Measurements from ENCODE around the gene AKAP3.

Gene AKAP3

GRCh38 chr12:4648501-4649357 is at the start of gene AKAP3, which contains the start of gene NDUFA9:
AKAP3 (minus strand) TSS chr12:4649051; CDS start chr12:4638196, 10,855 bp downstream.
NDUFA9 (plus strand) TSS chr12:4649114; CDS start chr12:4649127, 13 bp downstream.
- Mint-ChIP-seq H3K36me3 (ENCODE audit: low read depth) (peaks cover 2% of the 10 kb centered on the region), H3K4me3 (peak within 1 kb of the TSS; percentile 99), H3K27ac (peak within 1 kb of the TSS; percentile 94), H3K9me3 (no peaks in the 10 kb centered on the region), H3K27me3 (ENCODE audit: low read depth) (peaks cover 5% of the 10 kb centered on the region), H3K4me1 (ENCODE audit: low read depth) (peaks cover 30% of the 10 kb centered on the region)
- peak; percentile 80 for DNase-seq (ENCODE audit: low spot score)

- Mint-ChIP-seq H3K27ac (no peak overlapping the region), H3K4me3 (no peak overlapping the region), H3K4me1 (ENCODE audit: low read depth) (no peaks in the 10 kb centered on the region), H3K36me3 (ENCODE audit: low read depth) (peaks cover 17% of the 10 kb centered on the region), H3K9me3 (no peaks in the 10 kb centered on the region), H3K27me3 (ENCODE audit: low read depth) (no peaks in the 10 kb centered on the region)
- DNase-seq (ENCODE audit: low spot score) = no peak
Observed at GRCh38 chr12:4690760-4691159, 41.9 kb upstream of the AKAP3 start.

- H3K4me3 Mint-ChIP-seq = no peak overlapping the region
- peaks cover 30% of the 10 kb centered on the region for H3K36me3 Mint-ChIP-seq (ENCODE audit: low read depth)
- H3K4me1 Mint-ChIP-seq (ENCODE audit: low read depth) = no peaks in the 10 kb centered on the region
- no peak overlapping the region for H3K27ac Mint-ChIP-seq
- H3K27me3 Mint-ChIP-seq (ENCODE audit: low read depth) = no peaks in the 10 kb centered on the region
- H3K9me3 Mint-ChIP-seq = no peaks in the 10 kb centered on the region
- no peak for DNase-seq (ENCODE audit: low spot score)
Observed at GRCh38 chr12:4685317-4685716, 36.5 kb upstream of the AKAP3 start.

- Mint-ChIP-seq H3K4me1 (ENCODE audit: low read depth) (no peaks in the 10 kb centered on the region), H3K9me3 (no peaks in the 10 kb centered on the region), H3K27me3 (ENCODE audit: low read depth) (no peaks in the 10 kb centered on the region), H3K27ac (no peak overlapping the region), H3K36me3 (ENCODE audit: low read depth) (peaks cover 25% of the 10 kb centered on the region), H3K4me3 (no peak overlapping the region)
- no peak for DNase-seq (ENCODE audit: low spot score)
Observed at GRCh38 chr12:4681732-4682131, 32.9 kb upstream of the AKAP3 start.

- Mint-ChIP-seq H3K9me3 (no peaks in the 10 kb centered on the region), H3K27ac (no peak overlapping the region), H3K27me3 (ENCODE audit: low read depth) (no peaks in the 10 kb centered on the region), H3K36me3 (ENCODE audit: low read depth) (peaks cover 21% of the 10 kb centered on the region), H3K4me1 (ENCODE audit: low read depth) (no peaks in the 10 kb centered on the region), H3K4me3 (no peak overlapping the region)
- no peak for DNase-seq (ENCODE audit: low spot score)
Observed at GRCh38 chr12:4679711-4680110, 30.9 kb upstream of the AKAP3 start.

GRCh38 chr12:4665236-4665635 is 16.4 kb upstream of the AKAP3 start:
- Mint-ChIP-seq H3K36me3 (ENCODE audit: low read depth) (peaks cover 50% of the 10 kb centered on the region), H3K9me3 (no peaks in the 10 kb centered on the region)

GRCh38 chr12:4663971-4664505 is 15.2 kb upstream of the AKAP3 start:
- no peak for DNase-seq (ENCODE audit: low spot score)
- Mint-ChIP-seq H3K4me1 (ENCODE audit: low read depth) (no peaks in the 10 kb centered on the region), H3K27me3 (ENCODE audit: low read depth) (no peaks in the 10 kb centered on the region), H3K36me3 (ENCODE audit: low read depth) (peaks cover 46% of the 10 kb centered on the region), H3K9me3 (no peaks in the 10 kb centered on the region), H3K4me3 (no peak overlapping the region), H3K27ac (peak overlapping the region; percentile 6)

More at GRCh38 chr12:4665236-4665635, 16.4 kb upstream of the AKAP3 start:
- no peak overlapping the region for H3K4me3 Mint-ChIP-seq
- no peak for DNase-seq (ENCODE audit: low spot score)
- H3K27me3 Mint-ChIP-seq (ENCODE audit: low read depth) = no peaks in the 10 kb centered on the region
- H3K27ac Mint-ChIP-seq = no peak overlapping the region
- H3K4me1 Mint-ChIP-seq (ENCODE audit: low read depth) = no peaks in the 10 kb centered on the region

- H3K36me3 Mint-ChIP-seq (ENCODE audit: low read depth) = peaks cover 20% of the 10 kb centered on the region
- no peak for DNase-seq (ENCODE audit: low spot score)
- H3K9me3 Mint-ChIP-seq = no peaks in the 10 kb centered on the region
- H3K27me3 Mint-ChIP-seq (ENCODE audit: low read depth) = no peaks in the 10 kb centered on the region
- peaks cover 23% of the 10 kb centered on the region for H3K4me1 Mint-ChIP-seq (ENCODE audit: low read depth)
- H3K27ac Mint-ChIP-seq = no peak overlapping the region
- no peak overlapping the region for H3K4me3 Mint-ChIP-seq
Observed at GRCh38 chr12:4653691-4654090, 4.8 kb upstream of the AKAP3 start.

GRCh38 chr12:4653257-4653656 is 4.4 kb upstream of the AKAP3 start:
- peaks cover 20% of the 10 kb centered on the region for H3K36me3 Mint-ChIP-seq (ENCODE audit: low read depth)
- no peaks in the 10 kb centered on the region for H3K27me3 Mint-ChIP-seq (ENCODE audit: low read depth)
- no peaks in the 10 kb centered on the region for H3K9me3 Mint-ChIP-seq
- no peak overlapping the region for H3K27ac Mint-ChIP-seq
- H3K4me1 Mint-ChIP-seq (ENCODE audit: low read depth) = peaks cover 23% of the 10 kb centered on the region
- no peak for DNase-seq (ENCODE audit: low spot score)
- H3K4me3 Mint-ChIP-seq = no peak overlapping the region

GRCh38 chr12:4649358-4649661 is 459 bp upstream of the AKAP3 start:
- Mint-ChIP-seq H3K36me3 (ENCODE audit: low read depth) (peaks cover 3% of the 10 kb centered on the region), H3K4me1 (ENCODE audit: low read depth) (peaks cover 32% of the 10 kb centered on the region)

GRCh38 chr12:4648104-4648500 is 749 bp downstream of the AKAP3 start:
- Mint-ChIP-seq H3K4me3 (peak overlapping the region; percentile 99), H3K9me3 (no peaks in the 10 kb centered on the region), H3K27me3 (ENCODE audit: low read depth) (peaks cover 5% of the 10 kb centered on the region), H3K27ac (peak overlapping the region; percentile 94), H3K36me3 (ENCODE audit: low read depth) (no peaks in the 10 kb centered on the region), H3K4me1 (ENCODE audit: low read depth) (peaks cover 28% of the 10 kb centered on the region)
- no peak for DNase-seq (ENCODE audit: low spot score)

More at GRCh38 chr12:4649358-4649661, 459 bp upstream of the AKAP3 start:
- H3K27ac Mint-ChIP-seq = peak overlapping the region; percentile 94
- peaks cover under 1% of the 10 kb centered on the region for H3K27me3 Mint-ChIP-seq (ENCODE audit: low read depth)
- peak overlapping the region; percentile 99 for H3K4me3 Mint-ChIP-seq
- H3K9me3 Mint-ChIP-seq = no peaks in the 10 kb centered on the region
- DNase-seq (ENCODE audit: low spot score) = no peak

- Mint-ChIP-seq H3K27ac (no peak overlapping the region), H3K4me3 (no peak overlapping the region), H3K9me3 (no peaks in the 10 kb centered on the region), H3K36me3 (ENCODE audit: low read depth) (no peaks in the 10 kb centered on the region), H3K4me1 (ENCODE audit: low read depth) (peaks cover 15% of the 10 kb centered on the region), H3K27me3 (ENCODE audit: low read depth) (peaks cover 5% of the 10 kb centered on the region)
- DNase-seq (ENCODE audit: low spot score) = no peak
Observed at GRCh38 chr12:4645023-4645422, 3.8 kb downstream of the AKAP3 start.

GRCh38 chr12:4643747-4644146 is 5.1 kb downstream of the AKAP3 start:
- H3K4me3 Mint-ChIP-seq = no peak overlapping the region
- no peak for DNase-seq (ENCODE audit: low spot score)
- no peak overlapping the region for H3K27ac Mint-ChIP-seq
- peaks cover 9% of the 10 kb centered on the region for H3K4me1 Mint-ChIP-seq (ENCODE audit: low read depth)
- peaks cover 9% of the 10 kb centered on the region for H3K27me3 Mint-ChIP-seq (ENCODE audit: low read depth)
- no peaks in the 10 kb centered on the region for H3K9me3 Mint-ChIP-seq
- no peaks in the 10 kb centered on the region for H3K36me3 Mint-ChIP-seq (ENCODE audit: low read depth)

GRCh38 chr12:4630262-4630661 is 18.6 kb downstream of the AKAP3 start:
- no peak overlapping the region for H3K27ac Mint-ChIP-seq
- H3K4me1 Mint-ChIP-seq (ENCODE audit: low read depth) = no peaks in the 10 kb centered on the region
- peaks cover 19% of the 10 kb centered on the region for H3K27me3 Mint-ChIP-seq (ENCODE audit: low read depth)
- H3K4me3 Mint-ChIP-seq = no peak overlapping the region
- DNase-seq (ENCODE audit: low spot score) = no peak
- H3K9me3 Mint-ChIP-seq = no peaks in the 10 kb centered on the region
- no peaks in the 10 kb centered on the region for H3K36me3 Mint-ChIP-seq (ENCODE audit: low read depth)

Data from T-helper 2 cell treated with Interferon-gamma antibody and Interleukin-4, amounts not matched to agents 5 μg/mL and 100 μg/mL, for 36 hours (primary cell).